ENCODE measurements around the gene TLR9.

Gene TLR9

DNA sequence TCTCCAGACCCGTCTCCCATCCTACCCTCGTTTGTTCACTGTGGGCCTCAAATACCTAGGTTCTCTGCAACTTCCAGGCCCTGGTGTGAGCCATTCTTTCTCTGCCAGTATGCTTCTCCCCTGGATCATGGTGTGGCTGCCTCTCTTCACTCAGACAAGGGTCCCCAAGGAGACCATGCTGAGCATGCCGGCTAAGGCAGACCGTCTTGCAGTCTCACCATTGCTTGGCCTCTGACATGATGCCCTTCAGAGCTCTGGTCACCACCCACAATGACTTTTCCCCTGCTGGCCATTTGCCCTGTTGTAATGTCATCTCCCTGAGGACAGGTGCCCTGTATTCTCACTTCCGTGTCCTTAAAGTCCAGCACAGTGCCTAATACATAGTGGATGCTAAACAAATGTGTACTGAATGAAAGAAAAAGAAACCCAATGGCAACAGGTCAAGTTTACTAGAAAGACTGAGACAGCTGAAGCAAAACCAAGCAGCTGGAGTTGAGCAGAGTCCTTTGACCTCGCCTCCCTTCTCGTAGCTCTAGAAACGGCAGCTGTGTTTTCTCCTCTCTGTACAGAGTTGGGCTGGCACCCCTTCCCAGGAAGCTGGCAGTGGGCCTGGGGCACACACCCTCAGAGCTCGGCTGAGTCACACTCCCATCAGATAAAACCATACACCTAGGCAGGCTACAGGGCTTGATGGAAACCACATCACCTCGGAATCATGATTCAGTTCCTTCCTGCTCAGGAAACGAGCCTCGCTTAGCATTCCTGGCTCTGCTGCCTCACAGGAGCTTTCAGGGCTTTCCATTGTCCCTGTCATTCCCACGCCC is 8.6 kb downstream of the TLR9 start:
- TF ChIP-seq, protein P1, sequence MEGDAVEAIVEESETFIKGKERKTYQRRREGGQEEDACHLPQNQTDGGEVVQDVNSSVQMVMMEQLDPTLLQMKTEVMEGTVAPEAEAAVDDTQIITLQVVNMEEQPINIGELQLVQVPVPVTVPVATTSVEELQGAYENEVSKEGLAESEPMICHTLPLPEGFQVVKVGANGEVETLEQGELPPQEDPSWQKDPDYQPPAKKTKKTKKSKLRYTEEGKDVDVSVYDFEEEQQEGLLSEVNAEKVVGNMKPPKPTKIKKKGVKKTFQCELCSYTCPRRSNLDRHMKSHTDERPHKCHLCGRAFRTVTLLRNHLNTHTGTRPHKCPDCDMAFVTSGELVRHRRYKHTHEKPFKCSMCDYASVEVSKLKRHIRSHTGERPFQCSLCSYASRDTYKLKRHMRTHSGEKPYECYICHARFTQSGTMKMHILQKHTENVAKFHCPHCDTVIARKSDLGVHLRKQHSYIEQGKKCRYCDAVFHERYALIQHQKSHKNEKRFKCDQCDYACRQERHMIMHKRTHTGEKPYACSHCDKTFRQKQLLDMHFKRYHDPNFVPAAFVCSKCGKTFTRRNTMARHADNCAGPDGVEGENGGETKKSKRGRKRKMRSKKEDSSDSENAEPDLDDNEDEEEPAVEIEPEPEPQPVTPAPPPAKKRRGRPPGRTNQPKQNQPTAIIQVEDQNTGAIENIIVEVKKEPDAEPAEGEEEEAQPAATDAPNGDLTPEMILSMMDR (IDR thresholded peaks at IDR 0.05; ENCODE audit: poor library complexity, severe bottlenecking) = no peak
- Histone ChIP-seq H3K4me3 (ENCODE audit: severe bottlenecking) (no peak overlapping the region), H3K27me3 (ENCODE audit: insufficient read depth, poor library complexity, severe bottlenecking) (no peaks in the 10 kb centered on the region), H3K27ac (ENCODE audit: poor library complexity, severe bottlenecking) (peak overlapping the region; percentile 93), H3K9me3 (ENCODE audit: severe bottlenecking) (no peaks in the 10 kb centered on the region), H3K4me1 (ENCODE audit: insufficient read depth, poor library complexity, severe bottlenecking) (peaks cover 18% of the 10 kb centered on the region), H3K36me3 (ENCODE audit: low read depth) (peaks cover 27% of the 10 kb centered on the region)
- peak; percentile 94 for ATAC-seq (ENCODE audit: low read depth)
- peak; percentile 93 for DNase-seq (ENCODE audit: low spot score)

GRCh38 chr3:52215351-52215750 is 10.1 kb downstream of the TLR9 start:
- no peak overlapping the region for H3K27ac ChIP-seq (ENCODE audit: poor library complexity, severe bottlenecking)
- no peak for ATAC-seq (ENCODE audit: low read depth)

GRCh38 chr3:52213901-52214300 is 11.5 kb downstream of the TLR9 start:
- TF ChIP-seq, protein P1 (IDR thresholded peaks at IDR 0.05; ENCODE audit: poor library complexity, severe bottlenecking) = no peak
- H3K4me3 ChIP-seq (ENCODE audit: severe bottlenecking) = no peak overlapping the region
- no peaks in the 10 kb centered on the region for H3K9me3 ChIP-seq (ENCODE audit: severe bottlenecking)
- DNase-seq (ENCODE audit: low spot score) (no peak), ATAC-seq (ENCODE audit: low read depth) (no peak)
- peaks cover 30% of the 10 kb centered on the region for H3K4me1 ChIP-seq (ENCODE audit: insufficient read depth, poor library complexity, severe bottlenecking)
- no peaks in the 10 kb centered on the region for H3K27me3 ChIP-seq (ENCODE audit: insufficient read depth, poor library complexity, severe bottlenecking)
- H3K27ac ChIP-seq (ENCODE audit: poor library complexity, severe bottlenecking) = no peak overlapping the region
- H3K36me3 ChIP-seq (ENCODE audit: low read depth) = peaks cover 54% of the 10 kb centered on the region

More at GRCh38 chr3:52215351-52215750, 10.1 kb downstream of the TLR9 start:
- Histone ChIP-seq H3K36me3 (ENCODE audit: low read depth) (peaks cover 39% of the 10 kb centered on the region), H3K27me3 (ENCODE audit: insufficient read depth, poor library complexity, severe bottlenecking) (no peaks in the 10 kb centered on the region), H3K4me1 (ENCODE audit: insufficient read depth, poor library complexity, severe bottlenecking) (peaks cover 26% of the 10 kb centered on the region), H3K9me3 (ENCODE audit: severe bottlenecking) (no peaks in the 10 kb centered on the region), H3K4me3 (ENCODE audit: severe bottlenecking) (no peak overlapping the region)
- DNase-seq (ENCODE audit: low spot score) = no peak
- TF ChIP-seq, protein P1 (IDR thresholded peaks at IDR 0.05; ENCODE audit: poor library complexity, severe bottlenecking) = no peak

DNA sequence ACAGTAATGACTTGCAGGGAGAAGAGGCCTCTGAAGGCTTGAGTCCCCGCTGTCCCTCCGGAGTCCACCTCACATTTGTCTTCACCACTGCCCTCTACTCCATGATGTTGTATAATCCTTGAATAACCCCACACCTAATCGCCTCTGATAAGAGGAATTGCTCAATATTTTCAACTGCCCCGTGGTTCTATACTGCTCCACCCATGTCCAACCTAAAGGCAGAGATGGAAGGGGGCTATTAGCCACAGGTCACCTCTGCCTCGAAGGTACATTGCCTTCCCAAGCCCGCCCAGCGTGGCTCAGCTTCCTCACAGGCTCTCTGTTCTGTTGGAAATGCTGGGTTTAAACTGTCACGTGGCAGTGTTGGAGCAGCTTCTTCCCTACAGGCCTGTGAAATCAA is 12.4 kb downstream of the TLR9 start:
- no peaks in the 10 kb centered on the region for H3K9me3 ChIP-seq (ENCODE audit: severe bottlenecking)
- peaks cover 26% of the 10 kb centered on the region for H3K4me1 ChIP-seq (ENCODE audit: insufficient read depth, poor library complexity, severe bottlenecking)
- H3K4me3 ChIP-seq (ENCODE audit: severe bottlenecking) = no peak overlapping the region
- TF ChIP-seq, protein P1 (IDR thresholded peaks at IDR 0.05; ENCODE audit: poor library complexity, severe bottlenecking) = no peak
- H3K27ac ChIP-seq (ENCODE audit: poor library complexity, severe bottlenecking) = no peak overlapping the region
- peaks cover 63% of the 10 kb centered on the region for H3K36me3 ChIP-seq (ENCODE audit: low read depth)
- DNase-seq (ENCODE audit: low spot score) (no peak), ATAC-seq (ENCODE audit: low read depth) (no peak)
- H3K27me3 ChIP-seq (ENCODE audit: insufficient read depth, poor library complexity, severe bottlenecking) = no peaks in the 10 kb centered on the region
